ENCODE measurements around the gene MT1F. TPM values are rescaled to one million over a fixed set of nuclear protein-coding genes. Genes with fewer than 3 reads are reported as not detected.
"Not testable (repeated sequence)": the region's sequence is repeated elsewhere in the genome, so short reads cannot be mapped to it uniquely, and the experiment has no call there.

Gene MT1F
- total RNA-seq, 1 donor from 2014 or later = 36.6 TPM

GRCh38 chr16:56672761-56673536 lies 15.2 kb downstream of the MT1F start:
- no peak for DNase-seq (ENCODE audit: low spot score)

GRCh38 chr16:56673921-56674320 lies 16.2 kb downstream of the MT1F start:
- no peak for DNase-seq (ENCODE audit: low spot score)

GRCh38 chr16:56674570-56674969 lies 16.8 kb downstream of the MT1F start:
- not testable (repeated sequence) for DNase-seq (ENCODE audit: low spot score)

GRCh38 chr16:56675685-56676210 lies 18.0 kb downstream of the MT1F start:
- DNase-seq (ENCODE audit: low spot score) = no peak

GRCh38 chr16:56677474-56677873 lies 19.7 kb downstream of the MT1F start:
- no peak for DNase-seq (ENCODE audit: low spot score)

- DNase-seq (ENCODE audit: low spot score) = no peak
Observed at GRCh38 chr16:56679078-56679730, 21.4 kb downstream of the MT1F start.

- no peak for DNase-seq (ENCODE audit: low spot score)
Observed at GRCh38 chr16:56679818-56680217, 22.1 kb downstream of the MT1F start.

- peak; percentile 92 for DNase-seq (ENCODE audit: low spot score)
Observed at GRCh38 chr16:56681939-56682702, 24.4 kb downstream of the MT1F start, which contains the start of gene MT1X. Gene MT1X, plus strand, starts transcription at chr16:56682470. Its CDS starts 71 bp downstream, at chr16:56682541.

- DNase-seq (ENCODE audit: low spot score) = no peak
Observed at GRCh38 chr16:56682703-56683397, 25.1 kb downstream of the MT1F start.

- DNase-seq (ENCODE audit: low spot score) = no peak
Observed at GRCh38 chr16:56683424-56684172, 25.8 kb downstream of the MT1F start.

GRCh38 chr16:56684256-56684925 lies 26.6 kb downstream of the MT1F start:
- DNase-seq (ENCODE audit: low spot score) = no peak

- no peak for DNase-seq (ENCODE audit: low spot score)
Observed at GRCh38 chr16:56684926-56685590, 27.3 kb downstream of the MT1F start.

GRCh38 chr16:56686758-56687157 lies 29.0 kb downstream of the MT1F start:
- DNase-seq (ENCODE audit: low spot score) = no peak

- DNase-seq (ENCODE audit: low spot score) = no peak
Observed at GRCh38 chr16:56688762-56689161, 31.0 kb downstream of the MT1F start.

- DNase-seq (ENCODE audit: low spot score) = no peak
Observed at GRCh38 chr16:56689171-56689570, 31.4 kb downstream of the MT1F start.

GRCh38 chr16:56690420-56691122 lies 32.8 kb downstream of the MT1F start:
- no peak for DNase-seq (ENCODE audit: low spot score)

- peak; percentile 59 for DNase-seq (ENCODE audit: low spot score)
Observed at GRCh38 chr16:56691885-56692284, 34.1 kb downstream of the MT1F start.

- no peak for DNase-seq (ENCODE audit: low spot score)
Observed at GRCh38 chr16:56695246-56695645, 37.5 kb downstream of the MT1F start.
